Fibroblast of lung (primary cell): Measurements from ENCODE around the gene CNTNAP5. TPM values are rescaled to one million over a fixed set of nuclear protein-coding genes. Genes with fewer than 3 reads are reported as not detected.

Source experiments
- DNase-seq, 2 donors: peaks; one replicate each; pipeline versions ENCODE4 v3.0.0 to v3.0.0-alpha.2; 2010; ENCODE audit warnings: low read depth in 2 of 2
- H2AFZ ChIP-seq: 2 replicates; pipeline ENCODE4 v1.5.1; 2012; ENCODE audit warnings: low read length, control low read depth, inconsistent platforms
- H3K27ac ChIP-seq: 2 replicates; pipeline ENCODE4 v1.5.1; 2011; ENCODE audit warnings: low read length, control low read depth; ENCODE audit not compliant: insufficient read depth
- H3K27me3 ChIP-seq: 2 replicates; pipeline ENCODE4 v1.5.1; 2011; ENCODE audit warnings: mild to moderate bottlenecking, low read length; ENCODE audit not compliant: control insufficient read depth, insufficient read depth
- H3K36me3 ChIP-seq: 2 replicates; pipeline ENCODE4 v1.5.1; 2011; ENCODE audit warnings: low read length; ENCODE audit not compliant: control insufficient read depth, insufficient read depth
- H3K4me1 ChIP-seq: 2 replicates; pipeline ENCODE4 v1.5.1; 2011; ENCODE audit warnings: low read length; ENCODE audit not compliant: control insufficient read depth, insufficient read depth; ENCODE audit errors: extremely low read depth
- H3K4me2 ChIP-seq: 2 replicates; pipeline ENCODE4 v1.5.1; 2011; ENCODE audit warnings: low read length, control low read depth; ENCODE audit not compliant: insufficient read depth; ENCODE audit errors: extremely low read depth
- H3K4me3 ChIP-seq, 4 experiments: fragments of 200-600 bp in 1 of 4; sonication (generic) in 1 of 4; replicated peaks in 1 of 4; 2 replicates each; pipeline ENCODE4 v1.5.1; 2011 to 2016; ENCODE audit warnings: low read length in 4 of 4, low read depth in 3 of 4, mild to moderate bottlenecking in 3 of 4, control low read depth in 2 of 4, inconsistent platforms in 1 of 4, mixed read lengths in 1 of 4; ENCODE audit not compliant: insufficient read depth in 1 of 4; ENCODE audit errors: control extremely low read depth in 1 of 4
- H3K79me2 ChIP-seq: 2 replicates; pipeline ENCODE4 v1.5.1; 2012; ENCODE audit warnings: mild to moderate bottlenecking, low read length, inconsistent platforms; ENCODE audit not compliant: control insufficient read depth, insufficient read depth
- H3K9ac ChIP-seq: 2 replicates; pipeline ENCODE4 v1.5.1; 2011; ENCODE audit warnings: mild to moderate bottlenecking, low read length, control low read depth; ENCODE audit not compliant: insufficient read depth
- H3K9me3 ChIP-seq: 2 replicates; pipeline ENCODE4 v1.5.1; 2012; ENCODE audit warnings: low read depth, low read length; ENCODE audit not compliant: control insufficient read depth, insufficient read depth
- H4K20me1 ChIP-seq: 2 replicates; pipeline ENCODE4 v1.5.1; 2011; ENCODE audit warnings: low read length; ENCODE audit not compliant: control insufficient read depth, insufficient read depth; ENCODE audit errors: extremely low read depth
- CTCF ChIP-seq, 2 donors: IDR thresholded peaks in 1 of 2; conservative IDR thresholded peaks in 1 of 2; 1 replicate in 1 of 2; 2 replicates in 1 of 2; pipeline ENCODE4 v1.5.1; 2011 to 2012; ENCODE audit warnings: low read length in 2 of 2, control low read depth in 1 of 2, inconsistent platforms in 1 of 2, low read depth in 1 of 2, mild to moderate bottlenecking in 1 of 2
- EZH2 ChIP-seq: IDR thresholded peaks from 2 replicates; pipeline ENCODE4 v1.5.1; 2012; ENCODE audit warnings: low read length, control low read depth, mild to moderate bottlenecking; ENCODE audit errors: missing control alignments
- polyA plus RNA-seq, 2 donors: library from polyadenylated mRNA; depleted of rRNA in 1 of 2; stranded (reverse) in 1 of 2; unstranded in 1 of 2; fragments of >200 nt; gene quantifications; 2 replicates each; pipeline ENCODE4 v1.2.1, GENCODE V29; 2011 to 2012; ENCODE audit warnings: missing spikeins in 1 of 2
- total RNA-seq: library from RNA; depleted of rRNA; stranded (reverse); fragments of >200 nt; gene quantifications from 2 replicates; pipeline ENCODE4 v1.2.1, GENCODE V29; 2014

The CNTNAP5 gene
- total and polyA plus RNA-seq, 2 donors (not counting 1 experiment from before 2014, with no cell fraction given), result not detected

GRCh38 chr2:124162256-124162655 is 137.2 kb downstream of the CNTNAP5 start:
- no peaks in the 10 kb centered on the region for H3K4me1 ChIP-seq
- no peak for TF ChIP-seq CTCF (conservative IDR thresholded peaks at IDR 0.05 in 1 of 2, IDR thresholded peaks at IDR 0.05 in 1 of 2; ENCODE audit: low read depth in 1 of 2, low read length in 2 of 2)
- no peak for TF ChIP-seq EZH2

GRCh38 chr2:124163840-124164239 is 138.8 kb downstream of the CNTNAP5 start:
- H3K9me3 ChIP-seq, result no peaks in the 10 kb centered on the region
- no peaks in the 10 kb centered on the region for H3K27me3 ChIP-seq
- peak in 1 of 2 donors; percentile 3 for DNase-seq
- H3K27ac ChIP-seq, result no peak overlapping the region
- H3K9ac ChIP-seq, result no peak overlapping the region
- H2AFZ ChIP-seq, result no peak overlapping the region
- no peaks in the 10 kb centered on the region for H3K79me2 ChIP-seq
- H3K4me2 ChIP-seq, result no peak overlapping the region
- no peaks in the 10 kb centered on the region for H4K20me1 ChIP-seq
- TF ChIP-seq EZH2 (no peak), CTCF (conservative IDR thresholded peaks at IDR 0.05 in 1 of 2, IDR thresholded peaks at IDR 0.05 in 1 of 2; ENCODE audit: low read depth in 1 of 2, low read length in 2 of 2) (no peak)
- no peaks in the 10 kb centered on the region for H3K4me1 ChIP-seq
- no peaks in the 10 kb centered on the region for H3K36me3 ChIP-seq
- no peak overlapping the region for H3K4me3 ChIP-seq

More at GRCh38 chr2:124162256-124162655, 137.2 kb downstream of the CNTNAP5 start:
- Histone ChIP-seq H2AFZ (no peak overlapping the region), H3K27me3 (no peaks in the 10 kb centered on the region), H3K9ac (no peak overlapping the region), H3K27ac (no peak overlapping the region), H3K4me3 (no peak overlapping the region), H3K79me2 (no peaks in the 10 kb centered on the region), H3K9me3 (no peaks in the 10 kb centered on the region), H3K4me2 (no peak overlapping the region), H3K36me3 (no peaks in the 10 kb centered on the region), H4K20me1 (no peaks in the 10 kb centered on the region)
- no peak for DNase-seq

GRCh38 chr2:124165698-124166097 is 140.6 kb downstream of the CNTNAP5 start:
- Histone ChIP-seq H2AFZ (no peak overlapping the region), H4K20me1 (no peaks in the 10 kb centered on the region), H3K36me3 (no peaks in the 10 kb centered on the region), H3K4me2 (no peak overlapping the region), H3K4me3 (no peak overlapping the region), H3K79me2 (no peaks in the 10 kb centered on the region), H3K27me3 (no peaks in the 10 kb centered on the region), H3K27ac (no peak overlapping the region), H3K4me1 (no peaks in the 10 kb centered on the region), H3K9ac (no peak overlapping the region), H3K9me3 (no peaks in the 10 kb centered on the region)
- TF ChIP-seq CTCF (conservative IDR thresholded peaks at IDR 0.05 in 1 of 2, IDR thresholded peaks at IDR 0.05 in 1 of 2; ENCODE audit: low read depth in 1 of 2, low read length in 2 of 2) (no peak), EZH2 (no peak)
- no peak for DNase-seq
